K562 (cell line): ENCODE results near the gene ZNF569.

Source experiments
- ARNT ChIP-seq, 2 experiments: fragments of 450-650 bp; IDR thresholded peaks; 2 replicates each; pipeline ENCODE4 v1.6.1; 2016; ENCODE audit warnings: mild to moderate bottlenecking in 1 of 2
- ELF1 ChIP-seq: fragments of 200-800 bp; sonication (Bioruptor generic); IDR thresholded peaks from 2 replicates; pipeline ENCODE4 v1.6.1; 2016; ENCODE audit warnings: missing genetic modification characterization, missing compliant biosample characterization
- FOXJ3 ChIP-seq: sonication (generic); formaldehyde crosslinking; IDR thresholded peaks from 2 replicates; pipeline ENCODE4 v1.4.0; 2020; ENCODE audit warnings: mild to moderate bottlenecking, missing genetic modification reagents
- JUND ChIP-seq, 2 experiments: IDR thresholded peaks; 2 replicates in 1 of 2; 3 replicates in 1 of 2; pipeline ENCODE4 v1.6.1; 2011; ENCODE audit warnings: borderline replicate concordance in 2 of 2, low read depth in 2 of 2, low read length in 2 of 2, improper control_type of control experiment in 1 of 2, missing biosample characterization in 1 of 2, missing genetic modification characterization in 1 of 2, missing genetic modification reagents in 1 of 2
- KDM2B ChIP-seq: fragments of 250-450 bp; sonication (Bioruptor Pico); IDR thresholded peaks from 2 replicates; pipeline ENCODE4 v1.8.0; 2021; ENCODE audit warnings: mild to moderate bottlenecking, moderate library complexity
- RAD21 ChIP-seq, 2 experiments: fragments of 250-450 bp in 1 of 2; fragments of 450-650 bp in 1 of 2; sonication (Bioruptor Pico) in 1 of 2; formaldehyde crosslinking in 1 of 2; IDR thresholded peaks in 1 of 2; conservative IDR thresholded peaks in 1 of 2; 2 replicates each; pipeline versions ENCODE4 v1.4.0 to v1.8.0; 2020 to 2022; ENCODE audit warnings: mild to moderate bottlenecking in 2 of 2, moderate library complexity in 1 of 2
- RFX7 ChIP-seq: fragments of 250-450 bp; sonication (Bioruptor Pico); IDR thresholded peaks from 2 replicates; pipeline ENCODE4 v1.5.1; 2021; ENCODE audit warnings: mild to moderate bottlenecking
- SETDB1 ChIP-seq: IDR thresholded peaks from one replicate; pipeline ENCODE4 v1.6.1; 2012; ENCODE audit warnings: low read length, control low read depth, inconsistent platforms
- TF ChIP-seq, protein P1 (sequence below): sonication (generic); formaldehyde crosslinking; IDR thresholded peaks from 2 replicates; pipeline ENCODE4 v1.8.0; 2022; ENCODE audit warnings: mild to moderate bottlenecking, missing genetic modification reagents, borderline replicate concordance
- TF ChIP-seq, protein P2 (sequence below), 2 experiments: fragments of 450-650 bp; IDR thresholded peaks; 2 replicates each; pipeline ENCODE4 v1.6.1; 2016; ENCODE audit warnings: mild to moderate bottlenecking in 2 of 2, borderline replicate concordance in 1 of 2, low read depth in 1 of 2, moderate library complexity in 1 of 2
- TF ChIP-seq, protein P3 (sequence below), 3 experiments: IDR thresholded peaks in 2 of 3; conservative IDR thresholded peaks in 1 of 3; 2 replicates each; pipeline ENCODE4 v1.5.1; 2011 to 2012; ENCODE audit warnings: low read length in 3 of 3, mild to moderate bottlenecking in 3 of 3, control low read depth in 2 of 3, improper control_type of control experiment in 1 of 3, inconsistent platforms in 1 of 3, low read depth in 1 of 3, mixed read lengths in 1 of 3, moderate library complexity in 1 of 3; ENCODE audit not compliant: insufficient read depth in 2 of 3
- TF ChIP-seq, protein P4 (sequence below): sonication (generic); formaldehyde crosslinking; IDR thresholded peaks from 2 replicates; pipeline ENCODE4 v1.8.1; 2023; ENCODE audit warnings: mild to moderate bottlenecking, missing genetic modification reagents
- TF ChIP-seq, protein P5 (sequence below): fragments of 450-650 bp; formaldehyde crosslinking; IDR thresholded peaks from 2 replicates; pipeline ENCODE4 v1.4.0; 2020; ENCODE audit warnings: mild to moderate bottlenecking, moderate library complexity

DNA sequence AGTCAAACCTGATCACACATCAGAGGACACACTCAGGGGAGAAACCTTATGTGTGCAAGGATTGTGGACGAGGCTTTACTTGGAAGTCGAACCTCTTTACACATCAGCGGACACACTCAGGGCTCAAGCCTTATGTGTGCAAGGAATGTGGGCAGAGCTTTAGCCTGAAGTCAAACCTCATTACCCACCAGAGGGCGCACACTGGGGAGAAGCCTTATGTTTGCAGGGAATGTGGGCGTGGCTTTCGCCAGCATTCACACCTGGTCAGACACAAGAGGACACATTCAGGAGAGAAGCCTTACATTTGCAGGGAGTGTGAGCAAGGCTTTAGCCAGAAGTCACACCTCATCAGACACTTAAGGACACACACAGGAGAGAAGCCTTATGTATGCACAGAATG is 104.5 kb downstream of the ZNF569 start:
- TF ChIP-seq RAD21 (CRISPR knock-in tag; conservative IDR thresholded peaks at IDR 0.05 in 1 of 2, IDR thresholded peaks at IDR 0.05 in 1 of 2) = 0 out of 4 replicates have a peak, but pooled peaks of 1 of the 2 experiments have one; percentile 14
- TF ChIP-seq, protein P1, sequence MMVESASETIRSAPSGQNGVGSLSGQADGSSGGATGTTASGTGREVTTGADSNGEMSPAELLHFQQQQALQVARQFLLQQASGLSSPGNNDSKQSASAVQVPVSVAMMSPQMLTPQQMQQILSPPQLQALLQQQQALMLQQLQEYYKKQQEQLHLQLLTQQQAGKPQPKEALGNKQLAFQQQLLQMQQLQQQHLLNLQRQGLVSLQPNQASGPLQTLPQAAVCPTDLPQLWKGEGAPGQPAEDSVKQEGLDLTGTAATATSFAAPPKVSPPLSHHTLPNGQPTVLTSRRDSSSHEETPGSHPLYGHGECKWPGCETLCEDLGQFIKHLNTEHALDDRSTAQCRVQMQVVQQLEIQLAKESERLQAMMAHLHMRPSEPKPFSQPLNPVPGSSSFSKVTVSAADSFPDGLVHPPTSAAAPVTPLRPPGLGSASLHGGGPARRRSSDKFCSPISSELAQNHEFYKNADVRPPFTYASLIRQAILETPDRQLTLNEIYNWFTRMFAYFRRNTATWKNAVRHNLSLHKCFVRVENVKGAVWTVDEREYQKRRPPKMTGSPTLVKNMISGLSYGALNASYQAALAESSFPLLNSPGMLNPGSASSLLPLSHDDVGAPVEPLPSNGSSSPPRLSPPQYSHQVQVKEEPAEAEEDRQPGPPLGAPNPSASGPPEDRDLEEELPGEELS = no peak
- no peak for TF ChIP-seq ARNT (IDR thresholded peaks at IDR 0.05)
- TF ChIP-seq, protein P2, sequence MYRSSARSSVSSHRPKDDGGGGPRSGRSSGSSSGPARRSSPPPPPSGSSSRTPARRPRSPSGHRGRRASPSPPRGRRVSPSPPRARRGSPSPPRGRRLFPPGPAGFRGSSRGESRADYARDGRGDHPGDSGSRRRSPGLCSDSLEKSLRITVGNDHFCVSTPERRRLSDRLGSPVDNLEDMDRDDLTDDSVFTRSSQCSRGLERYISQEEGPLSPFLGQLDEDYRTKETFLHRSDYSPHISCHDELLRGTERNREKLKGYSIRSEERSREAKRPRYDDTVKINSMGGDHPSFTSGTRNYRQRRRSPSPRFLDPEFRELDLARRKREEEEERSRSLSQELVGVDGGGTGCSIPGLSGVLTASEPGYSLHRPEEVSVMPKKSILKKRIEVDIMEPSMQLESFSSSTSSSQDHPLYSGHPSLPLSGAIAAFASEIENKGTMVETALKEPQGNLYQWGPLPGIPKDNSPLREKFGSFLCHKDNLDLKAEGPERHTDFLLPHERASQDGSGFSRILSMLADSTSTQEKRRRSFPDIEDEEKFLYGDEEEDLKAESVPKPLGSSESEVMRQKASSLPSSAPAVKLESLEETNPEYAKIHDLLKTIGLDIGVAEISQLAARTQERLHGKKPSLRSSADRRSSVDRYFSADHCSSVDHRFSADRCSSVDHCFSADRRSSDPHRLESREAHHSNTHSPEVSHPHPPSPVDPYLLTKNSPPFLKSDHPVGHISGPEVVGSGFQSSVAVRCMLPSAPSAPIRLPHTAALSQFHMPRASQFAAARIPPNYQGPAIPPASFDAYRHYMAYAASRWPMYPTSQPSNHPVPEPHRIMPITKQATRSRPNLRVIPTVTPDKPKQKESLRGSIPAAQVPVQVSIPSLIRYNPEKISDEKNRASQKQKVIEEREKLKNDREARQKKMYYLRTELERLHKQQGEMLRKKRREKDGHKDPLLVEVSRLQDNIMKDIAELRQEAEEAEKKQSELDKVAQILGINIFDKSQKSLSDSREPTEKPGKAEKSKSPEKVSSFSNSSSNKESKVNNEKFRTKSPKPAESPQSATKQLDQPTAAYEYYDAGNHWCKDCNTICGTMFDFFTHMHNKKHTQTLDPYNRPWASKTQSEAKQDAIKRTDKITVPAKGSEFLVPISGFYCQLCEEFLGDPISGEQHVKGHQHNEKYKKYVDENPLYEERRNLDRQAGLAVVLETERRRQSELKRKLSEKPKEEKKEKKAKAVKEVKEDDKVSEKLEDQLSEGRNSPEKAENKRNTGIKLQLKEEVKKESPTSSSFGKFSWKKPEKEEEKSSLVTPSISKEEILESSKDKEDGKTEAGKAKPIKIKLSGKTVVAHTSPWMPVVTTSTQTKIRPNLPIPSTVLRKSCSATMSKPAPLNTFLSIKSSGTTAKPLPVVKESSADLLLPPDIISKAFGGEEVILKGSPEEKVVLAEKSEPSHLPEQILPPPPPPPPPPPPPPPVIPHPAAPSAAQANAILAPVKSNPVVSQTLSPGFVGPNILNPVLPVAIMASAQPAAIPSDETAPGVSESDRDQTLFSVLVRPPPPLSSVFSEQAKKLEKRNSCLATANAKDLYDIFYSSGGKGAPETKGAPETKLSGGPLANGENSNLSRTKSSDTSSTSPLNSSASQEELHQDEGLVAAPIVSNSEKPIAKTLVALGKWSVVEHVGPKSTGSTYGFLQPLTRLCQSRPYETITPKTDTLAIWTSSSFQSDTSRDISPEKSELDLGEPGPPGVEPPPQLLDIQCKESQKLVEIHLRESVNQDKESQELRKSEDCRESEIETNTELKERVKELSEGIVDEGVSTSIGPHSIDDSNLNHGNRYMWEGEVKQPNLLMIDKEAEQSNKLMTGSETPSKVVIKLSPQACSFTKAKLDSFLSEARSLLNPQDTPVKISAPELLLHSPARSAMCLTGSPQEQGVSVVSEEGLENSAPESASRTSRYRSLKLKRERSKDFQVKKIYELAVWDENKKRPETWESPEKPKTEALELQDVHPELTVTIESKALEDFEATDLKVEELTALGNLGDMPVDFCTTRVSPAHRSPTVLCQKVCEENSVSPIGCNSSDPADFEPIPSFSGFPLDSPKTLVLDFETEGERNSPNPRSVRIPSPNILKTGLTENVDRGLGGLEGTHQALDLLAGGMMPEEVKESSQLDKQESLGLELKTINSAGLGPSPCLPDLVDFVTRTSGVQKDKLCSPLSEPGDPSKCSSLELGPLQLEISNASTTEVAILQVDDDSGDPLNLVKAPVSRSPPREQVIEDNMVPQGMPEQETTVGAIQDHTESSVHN (IDR thresholded peaks at IDR 0.05; ENCODE audit: borderline replicate concordance in 1 of 2, low read depth in 1 of 2) = no peak
- TF ChIP-seq, protein P3, sequence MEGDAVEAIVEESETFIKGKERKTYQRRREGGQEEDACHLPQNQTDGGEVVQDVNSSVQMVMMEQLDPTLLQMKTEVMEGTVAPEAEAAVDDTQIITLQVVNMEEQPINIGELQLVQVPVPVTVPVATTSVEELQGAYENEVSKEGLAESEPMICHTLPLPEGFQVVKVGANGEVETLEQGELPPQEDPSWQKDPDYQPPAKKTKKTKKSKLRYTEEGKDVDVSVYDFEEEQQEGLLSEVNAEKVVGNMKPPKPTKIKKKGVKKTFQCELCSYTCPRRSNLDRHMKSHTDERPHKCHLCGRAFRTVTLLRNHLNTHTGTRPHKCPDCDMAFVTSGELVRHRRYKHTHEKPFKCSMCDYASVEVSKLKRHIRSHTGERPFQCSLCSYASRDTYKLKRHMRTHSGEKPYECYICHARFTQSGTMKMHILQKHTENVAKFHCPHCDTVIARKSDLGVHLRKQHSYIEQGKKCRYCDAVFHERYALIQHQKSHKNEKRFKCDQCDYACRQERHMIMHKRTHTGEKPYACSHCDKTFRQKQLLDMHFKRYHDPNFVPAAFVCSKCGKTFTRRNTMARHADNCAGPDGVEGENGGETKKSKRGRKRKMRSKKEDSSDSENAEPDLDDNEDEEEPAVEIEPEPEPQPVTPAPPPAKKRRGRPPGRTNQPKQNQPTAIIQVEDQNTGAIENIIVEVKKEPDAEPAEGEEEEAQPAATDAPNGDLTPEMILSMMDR (IDR thresholded peaks at IDR 0.05 in 2 of 3, conservative IDR thresholded peaks at IDR 0.05 in 1 of 3; ENCODE audit: insufficient read depth in 2 of 3, low read depth in 1 of 3, low read length in 3 of 3) = peak in 1 of 3 experiments; percentile 39; a peak in 2 of 6 replicates
- TF ChIP-seq FOXJ3 (CRISPR knock-in tag) = no peak
- TF ChIP-seq SETDB1 = no peak
- TF ChIP-seq, protein P4, sequence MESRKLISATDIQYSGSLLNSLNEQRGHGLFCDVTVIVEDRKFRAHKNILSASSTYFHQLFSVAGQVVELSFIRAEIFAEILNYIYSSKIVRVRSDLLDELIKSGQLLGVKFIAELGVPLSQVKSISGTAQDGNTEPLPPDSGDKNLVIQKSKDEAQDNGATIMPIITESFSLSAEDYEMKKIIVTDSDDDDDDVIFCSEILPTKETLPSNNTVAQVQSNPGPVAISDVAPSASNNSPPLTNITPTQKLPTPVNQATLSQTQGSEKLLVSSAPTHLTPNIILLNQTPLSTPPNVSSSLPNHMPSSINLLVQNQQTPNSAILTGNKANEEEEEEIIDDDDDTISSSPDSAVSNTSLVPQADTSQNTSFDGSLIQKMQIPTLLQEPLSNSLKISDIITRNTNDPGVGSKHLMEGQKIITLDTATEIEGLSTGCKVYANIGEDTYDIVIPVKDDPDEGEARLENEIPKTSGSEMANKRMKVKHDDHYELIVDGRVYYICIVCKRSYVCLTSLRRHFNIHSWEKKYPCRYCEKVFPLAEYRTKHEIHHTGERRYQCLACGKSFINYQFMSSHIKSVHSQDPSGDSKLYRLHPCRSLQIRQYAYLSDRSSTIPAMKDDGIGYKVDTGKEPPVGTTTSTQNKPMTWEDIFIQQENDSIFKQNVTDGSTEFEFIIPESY (CRISPR knock-in tag) = no peak
- TF ChIP-seq, protein P5, sequence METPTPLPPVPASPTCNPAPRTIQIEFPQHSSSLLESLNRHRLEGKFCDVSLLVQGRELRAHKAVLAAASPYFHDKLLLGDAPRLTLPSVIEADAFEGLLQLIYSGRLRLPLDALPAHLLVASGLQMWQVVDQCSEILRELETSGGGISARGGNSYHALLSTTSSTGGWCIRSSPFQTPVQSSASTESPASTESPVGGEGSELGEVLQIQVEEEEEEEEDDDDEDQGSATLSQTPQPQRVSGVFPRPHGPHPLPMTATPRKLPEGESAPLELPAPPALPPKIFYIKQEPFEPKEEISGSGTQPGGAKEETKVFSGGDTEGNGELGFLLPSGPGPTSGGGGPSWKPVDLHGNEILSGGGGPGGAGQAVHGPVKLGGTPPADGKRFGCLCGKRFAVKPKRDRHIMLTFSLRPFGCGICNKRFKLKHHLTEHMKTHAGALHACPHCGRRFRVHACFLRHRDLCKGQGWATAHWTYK = no peak
- TF ChIP-seq ELF1 = no peak
- TF ChIP-seq KDM2B (CRISPR knock-in tag) = no peak
- TF ChIP-seq RFX7 = no peak
- TF ChIP-seq JUND (IDR thresholded peaks at IDR 0.05; ENCODE audit: borderline replicate concordance, low read depth, low read length) = no peak
- no peak for TF ChIP-seq JUND (tag; IDR thresholded peaks at IDR 0.05; ENCODE audit: borderline replicate concordance, low read depth, low read length)
